ENCODE measurements around the gene MTCL1.

GRCh38 chr18:8778386-8778785, 73.0 kb downstream of the MTCL1 start:
- TF ChIP-seq YY1 (IDR thresholded peaks at IDR 0.05; ENCODE audit: insufficient read depth, insufficient read length) (no peak), SUZ12 (IDR thresholded peaks at IDR 0.05; ENCODE audit: extremely low read depth, insufficient read depth, insufficient read length) (no peak)

Measured in NT2/D1 (cell line).